ENCODE data around the gene SLC5A3. TPM values are rescaled to one million over a fixed set of nuclear protein-coding genes. Genes with fewer than 3 reads are reported as not detected.

Gene SLC5A3
- total and polyA plus RNA-seq, 10 of the 15 experiments (the other 5 are each of a cell fraction or from before 2014, with no cell fraction given) = 3.3 to 21.4 (median 12.0) TPM

- Histone ChIP-seq H3K79me2 (ENCODE audit: control insufficient read depth, insufficient read depth, low read length) (peaks cover 58% of the 10 kb centered on the region), H3K27ac (ENCODE audit: control insufficient read depth, insufficient read depth) (no peak overlapping the region), H3K9me3 (replicated peaks; ENCODE audit: control insufficient read depth, insufficient read depth, low read length) (no peaks in the 10 kb centered on the region), H2AFZ (ENCODE audit: control insufficient read depth, low read depth, low read length) (no peak overlapping the region), H3K4me3 (no peak overlapping the region), H3K9ac (ENCODE audit: control insufficient read depth, insufficient read depth, low read length) (no peak overlapping the region), H3K27me3 (replicated peaks in 1 of 2; ENCODE audit: control insufficient read depth in 2 of 2, insufficient read depth in 2 of 2, low read length in 1 of 2) (no peaks in the 10 kb centered on the region), H3K4me1 (ENCODE audit: control insufficient read depth, insufficient read depth, low read length) (no peaks in the 10 kb centered on the region; the same call in 1 of the 2 replicates), H3K4me2 (ENCODE audit: control insufficient read depth, insufficient read depth) (no peak overlapping the region), H3K36me3 (ENCODE audit: control insufficient read depth in 2 of 2, insufficient read depth in 2 of 2, low read length in 1 of 2) (peaks cover 6 to 12% of the 10 kb centered on the region in 2 experiments; a peak in 3 of 4 replicates), H4K20me1 (ENCODE audit: control insufficient read depth, insufficient read depth) (no peaks in the 10 kb centered on the region)
- FAIRE-seq = no peak
- CTCF ChIA-PET = interaction anchor here (1.3 to 3.6 kb wide), 5 partner anchors 9 to 257 kb away, joined by 3 to 24 read pairs (median 8); no protein-coding TSS in a partner anchor
- SMC1A ChIA-PET (ENCODE audit: uncharacterized antibody, unreplicated experiment) = interaction anchor here (1.2 to 4.3 kb wide), 10 partner anchors 9 to 257 kb away, joined by 3 to 32 read pairs (median 5); no protein-coding TSS in a partner anchor
- TF ChIP-seq BMI1 (IDR thresholded peaks at IDR 0.05; ENCODE audit: borderline replicate concordance) = no peak
- TF ChIP-seq MYC (IDR thresholded peaks at IDR 0.05; ENCODE audit: insufficient read depth, insufficient read length, insufficient replicate concordance, low read length, severe bottlenecking) = no peak
- no peak for TF ChIP-seq NFIC (IDR thresholded peaks at IDR 0.05; ENCODE audit: low read depth, low read length)
- no peak for TF ChIP-seq GABPA (IDR thresholded peaks at IDR 0.05; ENCODE audit: low read depth)
- TF ChIP-seq POLR2AphosphoS2 (IDR thresholded peaks at IDR 0.05; ENCODE audit: low read depth, low read length) = no peak
- no peak for TF ChIP-seq CHD2 (IDR thresholded peaks at IDR 0.05; ENCODE audit: borderline replicate concordance, low read depth, low read length)
- TF ChIP-seq, protein P1, sequence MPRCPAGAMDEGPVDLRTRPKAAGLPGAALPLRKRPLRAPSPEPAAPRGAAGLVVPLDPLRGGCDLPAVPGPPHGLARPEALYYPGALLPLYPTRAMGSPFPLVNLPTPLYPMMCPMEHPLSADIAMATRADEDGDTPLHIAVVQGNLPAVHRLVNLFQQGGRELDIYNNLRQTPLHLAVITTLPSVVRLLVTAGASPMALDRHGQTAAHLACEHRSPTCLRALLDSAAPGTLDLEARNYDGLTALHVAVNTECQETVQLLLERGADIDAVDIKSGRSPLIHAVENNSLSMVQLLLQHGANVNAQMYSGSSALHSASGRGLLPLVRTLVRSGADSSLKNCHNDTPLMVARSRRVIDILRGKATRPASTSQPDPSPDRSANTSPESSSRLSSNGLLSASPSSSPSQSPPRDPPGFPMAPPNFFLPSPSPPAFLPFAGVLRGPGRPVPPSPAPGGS (IDR thresholded peaks at IDR 0.05; ENCODE audit: borderline replicate concordance, insufficient read depth, low read depth, low read length, poor library complexity, severe bottlenecking) = no peak
- TF ChIP-seq SUZ12 (IDR thresholded peaks at IDR 0.05; ENCODE audit: unreplicated experiment) = no peak
- TF ChIP-seq ESRRA (IDR thresholded peaks at IDR 0.05; ENCODE audit: low read length) = no peak
- intact Hi-C loops (cut with micrococcal nuclease; ENCODE audit: unreplicated experiment) (no loop called here), in situ Hi-C loops (cut with MboI) (no loop called here)
- BruUV-seq (replicated peaks) = no TSS peak
- POLR2A ChIA-PET = interaction anchor here (1.3 kb wide), 1 partner anchor 67 kb away, joined by 3 read pairs; no protein-coding TSS in a partner anchor
- RAD21 ChIA-PET (ENCODE audit: unreplicated experiment) = interaction anchor here (0.7 to 1.5 kb wide), 5 partner anchors 9 to 141 kb away, joined by 3 to 4 read pairs (median 4); no protein-coding TSS in a partner anchor
- ATAC-seq = no peak
- 68% methylated on average over 3 of the region's 4 CpGs for WGBS (ENCODE audit: insufficient coverage, insufficient replicate concordance, low lambda C conversion rate, missing lambda C conversion rate)
- no peak for DNase-seq (ENCODE audit: low read depth, low spot score)
Measured at GRCh38 chr21:34091032-34091431, 17.7 kb downstream of the SLC5A3 start.
